ENCODE measurements around the gene PANK1. TPM values are rescaled to one million over a fixed set of nuclear protein-coding genes. Genes with fewer than 3 reads are reported as not detected.
"Not testable (repeated sequence)": the region's sequence is repeated elsewhere in the genome, so short reads cannot be mapped to it uniquely, and the experiment has no call there.

The PANK1 gene
- total RNA-seq, 1 donor from 2014 or later = 38.0 TPM

GRCh38 chr10:89547853-89548513 lies 97.1 kb downstream of the PANK1 start:
- H3K27ac ChIP-seq = no peak overlapping the region
- no peaks in the 10 kb centered on the region for H3K79me2 ChIP-seq (ENCODE audit: low read depth)
- Mint-ChIP-seq H3K4me3 (no peak overlapping the region), H3K36me3 (no peaks in the 10 kb centered on the region), H3K27me3 (ENCODE audit: insufficient read depth, low read depth) (peaks cover 4% of the 10 kb centered on the region), H3K4me1 (no peaks in the 10 kb centered on the region), H3K9me3 (peaks cover 2% of the 10 kb centered on the region), H3K27ac (no peak overlapping the region)
- H3K4me2 ChIP-seq = no peak overlapping the region
- no peaks in the 10 kb centered on the region for H3F3A ChIP-seq (ENCODE audit: low read depth)
- no peak overlapping the region for H2AFZ ChIP-seq (replicated peaks)
- no peak overlapping the region for H3K4me3 ChIP-seq
- no peak for TF ChIP-seq EZH2 (IDR thresholded peaks at IDR 0.05)
- TF ChIP-seq CTCF (IDR thresholded peaks at IDR 0.05) = no peak
- no peak for TF ChIP-seq EZH2phosphoT487 (IDR thresholded peaks at IDR 0.05)
- no peaks in the 10 kb centered on the region for H3K9me3 ChIP-seq (ENCODE audit: low read depth)
- no peaks in the 10 kb centered on the region for H4K20me1 ChIP-seq (ENCODE audit: low read depth)
- no peaks in the 10 kb centered on the region for H3K36me3 ChIP-seq
- no peak overlapping the region for H3K9ac ChIP-seq
- no peak for DNase-seq (ENCODE audit: low spot score)
- H3K4me1 ChIP-seq = no peaks in the 10 kb centered on the region
- no peaks in the 10 kb centered on the region for H3K27me3 ChIP-seq

- not testable (repeated sequence) for H3K4me3 Mint-ChIP-seq; H3K27ac Mint-ChIP-seq; H3K27me3 ChIP-seq; H3F3A ChIP-seq (ENCODE audit: low read depth); H4K20me1 ChIP-seq (ENCODE audit: low read depth); H3K9me3 ChIP-seq (ENCODE audit: low read depth); H3K36me3 ChIP-seq; DNase-seq (ENCODE audit: low spot score); H3K4me1 Mint-ChIP-seq; H3K36me3 Mint-ChIP-seq; H3K27ac ChIP-seq; H3K27me3 Mint-ChIP-seq (ENCODE audit: insufficient read depth, low read depth); H3K4me3 ChIP-seq; H3K9me3 Mint-ChIP-seq; H3K9ac ChIP-seq; H3K79me2 ChIP-seq (ENCODE audit: low read depth); H2AFZ ChIP-seq (replicated peaks); H3K4me1 ChIP-seq; H3K4me2 ChIP-seq
Measured at GRCh38 chr10:89546651-89547050, 98.4 kb downstream of the PANK1 start.

GRCh38 chr10:89543841-89544240 lies 101.2 kb downstream of the PANK1 start:
- Mint-ChIP-seq H3K4me3 (no peak overlapping the region), H3K4me1 (no peaks in the 10 kb centered on the region), H3K27ac (no peak overlapping the region), H3K9me3 (no peaks in the 10 kb centered on the region), H3K27me3 (ENCODE audit: insufficient read depth, low read depth) (peaks cover 4% of the 10 kb centered on the region), H3K36me3 (no peaks in the 10 kb centered on the region)
- no peak for DNase-seq (ENCODE audit: low spot score)
- Histone ChIP-seq H3K4me3 (no peak overlapping the region), H4K20me1 (ENCODE audit: low read depth) (no peaks in the 10 kb centered on the region), H2AFZ (replicated peaks) (no peak overlapping the region), H3K4me1 (no peaks in the 10 kb centered on the region), H3K36me3 (no peaks in the 10 kb centered on the region), H3K9me3 (ENCODE audit: low read depth) (no peaks in the 10 kb centered on the region), H3K9ac (no peak overlapping the region), H3K4me2 (no peak overlapping the region), H3K27ac (no peak overlapping the region), H3F3A (ENCODE audit: low read depth) (no peaks in the 10 kb centered on the region), H3K79me2 (ENCODE audit: low read depth) (no peaks in the 10 kb centered on the region), H3K27me3 (peaks cover 3% of the 10 kb centered on the region)
- TF ChIP-seq EZH2phosphoT487 (IDR thresholded peaks at IDR 0.05) = no peak
- no peak for TF ChIP-seq EZH2 (IDR thresholded peaks at IDR 0.05)

GRCh38 chr10:89540420-89540949 lies 104.6 kb downstream of the PANK1 start:
- Mint-ChIP-seq H3K27me3 (ENCODE audit: insufficient read depth, low read depth) (peaks cover 17% of the 10 kb centered on the region), H3K36me3 (no peaks in the 10 kb centered on the region), H3K4me3 (no peak overlapping the region), H3K4me1 (peaks cover 10% of the 10 kb centered on the region), H3K27ac (no peak overlapping the region), H3K9me3 (no peaks in the 10 kb centered on the region)
- no peaks in the 10 kb centered on the region for H3K9me3 ChIP-seq (ENCODE audit: low read depth)
- TF ChIP-seq EZH2phosphoT487 (IDR thresholded peaks at IDR 0.05) = no peak
- TF ChIP-seq CTCF (IDR thresholded peaks at IDR 0.05) = no peak
- no peak for TF ChIP-seq EZH2 (IDR thresholded peaks at IDR 0.05)
- peaks cover 36% of the 10 kb centered on the region for H3K27me3 ChIP-seq
- H3K36me3 ChIP-seq = no peaks in the 10 kb centered on the region
- no peak overlapping the region for H3K9ac ChIP-seq
- H3K4me1 ChIP-seq = no peaks in the 10 kb centered on the region
- no peak overlapping the region for H3K4me3 ChIP-seq
- peaks cover 11% of the 10 kb centered on the region for H3F3A ChIP-seq (ENCODE audit: low read depth)
- H2AFZ ChIP-seq (replicated peaks) = no peak overlapping the region
- H3K79me2 ChIP-seq (ENCODE audit: low read depth) = no peaks in the 10 kb centered on the region
- H3K27ac ChIP-seq = no peak overlapping the region
- no peak overlapping the region for H3K4me2 ChIP-seq
- H4K20me1 ChIP-seq (ENCODE audit: low read depth) = no peaks in the 10 kb centered on the region
- DNase-seq (ENCODE audit: low spot score) = no peak
